Caco-2 (cell line): ENCODE data around the gene FFAR3. TPM values are rescaled to one million over a fixed set of nuclear protein-coding genes. Genes with fewer than 3 reads are reported as not detected.

ENCODE experiments used
- BruUV-seq: library from RNA; stranded (reverse); fragments of 400-500 nt; replicated peaks from 2 replicates; lab custom pipeline; 2021; lab: Mats Ljungman, UMichigan
- CTCF ChIA-PET: fragments of 300-600 bp; sonication (Branson Sonifier 250); formaldehyde crosslinking; loops from one replicate; lab custom pipeline; 2022; ENCODE audit warnings: antibody characterized with exemption; lab: Charles Lee
- POLR2A ChIA-PET: fragments of 300-600 bp; sonication (Branson Sonifier 250); formaldehyde crosslinking; loops from one replicate; lab custom pipeline; 2022; ENCODE audit warnings: antibody characterized with exemption; lab: Charles Lee
- DNase-seq, 2 experiments: peaks; one replicate each; pipeline versions ENCODE4 v3.0.0 to v3.0.0-alpha.2; 2020 to 2022
- H3K27me3 ChIP-seq: replicated peaks from 2 replicates; pipeline ENCODE4 v1.6.0; 2011; ENCODE audit warnings: low read length; ENCODE audit not compliant: control insufficient read depth, insufficient read depth
- H3K36me3 ChIP-seq: 2 replicates; pipeline ENCODE4 v1.5.1; 2011; ENCODE audit warnings: low read length; ENCODE audit not compliant: control insufficient read depth, insufficient read depth
- H3K4me1 ChIP-seq: fragments of 250-450 bp; sonication (Bioruptor Pico); 2 replicates; pipeline ENCODE4 v1.5.1; 2020; ENCODE audit warnings: mild to moderate bottlenecking
- H3K4me3 ChIP-seq: 2 replicates; pipeline ENCODE4 v1.5.1; 2011; ENCODE audit warnings: low read depth, mild to moderate bottlenecking, control low read depth, low read length
- H3K9me3 ChIP-seq: fragments of 250-450 bp; sonication (Bioruptor Pico); 2 replicates; pipeline ENCODE4 v1.5.1; 2020; ENCODE audit warnings: mild to moderate bottlenecking, moderate library complexity
- H3K27ac Mint-ChIP-seq: one replicate; pipeline ENCODE4 v1.8.0; 2022; ENCODE audit warnings: mixed read lengths; ENCODE audit not compliant: unreplicated experiment
- H3K27me3 Mint-ChIP-seq: one replicate; pipeline ENCODE4 v1.8.0; 2022; ENCODE audit warnings: mixed read lengths; ENCODE audit not compliant: insufficient read depth, unreplicated experiment
- H3K36me3 Mint-ChIP-seq: one replicate; pipeline ENCODE4 v1.8.0; 2022; ENCODE audit warnings: mild to moderate bottlenecking, mixed read lengths; ENCODE audit not compliant: insufficient read depth, unreplicated experiment
- H3K4me1 Mint-ChIP-seq: one replicate; pipeline ENCODE4 v1.8.0; 2022; ENCODE audit warnings: low read depth, mixed read lengths; ENCODE audit not compliant: unreplicated experiment
- H3K4me3 Mint-ChIP-seq: one replicate; pipeline ENCODE4 v1.8.0; 2022; ENCODE audit warnings: mild to moderate bottlenecking, moderate library complexity, mixed read lengths; ENCODE audit not compliant: unreplicated experiment
- H3K9me3 Mint-ChIP-seq: one replicate; pipeline ENCODE4 v1.8.0; 2022; ENCODE audit warnings: mixed read lengths; ENCODE audit not compliant: unreplicated experiment
- CTCF ChIP-seq, 2 experiments: fragments of 200-600 bp in 1 of 2; IDR thresholded peaks; 1 replicate in 1 of 2; 2 replicates in 1 of 2; pipeline versions ENCODE4 v1.5.1 to v1.8.0; 2011 to 2022; ENCODE audit warnings: antibody characterized with exemption in 1 of 2, control low read depth in 1 of 2, inconsistent platforms in 1 of 2, low read depth in 1 of 2, low read length in 1 of 2, mild to moderate bottlenecking in 1 of 2, moderate library complexity in 1 of 2; ENCODE audit not compliant: insufficient read depth in 1 of 2, severe bottlenecking in 1 of 2, unreplicated experiment in 1 of 2
- intact Hi-C: fragments of 100-400 bp; cut with micrococcal nuclease; formaldehyde crosslinking; loops from one replicate; pipeline ENCODE4 v1.10.0; 2022; ENCODE audit not compliant: unreplicated experiment
- total RNA-seq: library from RNA; stranded (reverse); gene quantifications from 2 replicates; pipeline ENCODE4 v1.2.3, GENCODE V29; 2022

FFAR3 gene
- total RNA-seq, 1 experiment from 2014 or later = not detected

DNA sequence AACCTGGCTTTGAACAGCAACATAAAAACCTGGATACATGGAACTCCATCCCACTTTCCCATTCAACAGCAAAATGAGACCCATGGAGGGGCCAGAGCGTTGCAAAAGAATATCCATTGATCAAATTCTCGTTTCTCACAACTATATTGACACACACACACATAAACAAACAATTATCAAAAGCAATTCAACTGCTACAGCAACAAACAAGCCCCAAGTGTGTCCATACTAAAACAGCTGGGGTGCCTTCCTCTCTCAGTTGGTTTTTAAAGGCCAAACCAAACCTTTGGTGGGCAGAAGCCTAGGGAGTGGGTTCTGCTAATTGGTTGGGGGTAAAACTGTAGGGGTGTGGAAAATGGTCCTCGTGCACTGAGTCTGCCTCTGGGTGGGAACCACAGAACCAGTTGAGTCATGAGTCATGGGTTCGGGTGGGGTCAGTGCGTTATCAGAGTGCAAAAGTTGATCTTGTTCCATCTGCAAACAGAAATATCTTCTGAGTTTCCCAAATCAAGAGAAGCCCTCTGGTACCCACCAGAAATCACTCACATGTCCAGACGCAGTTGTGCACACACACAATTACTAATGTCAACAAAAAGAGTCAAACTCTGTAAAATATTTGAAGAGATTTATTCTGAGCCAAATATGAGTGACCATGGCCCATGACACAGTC lies 31.1 kb downstream of the FFAR3 start:
- CTCF ChIA-PET = no interaction called here
- Mint-ChIP-seq H3K4me1 (no peaks in the 10 kb centered on the region), H3K4me3 (no peak overlapping the region), H3K36me3 (peaks cover 7% of the 10 kb centered on the region), H3K27ac (no peak overlapping the region), H3K27me3 (no peaks in the 10 kb centered on the region), H3K9me3 (peaks cover 19% of the 10 kb centered on the region)
- Histone ChIP-seq H3K27me3 (no peaks in the 10 kb centered on the region), H3K36me3 (no peaks in the 10 kb centered on the region), H3K4me3 (no peak overlapping the region), H3K9me3 (peaks cover 44% of the 10 kb centered on the region), H3K4me1 (no peaks in the 10 kb centered on the region)
- no peak for DNase-seq
- no TSS peak for BruUV-seq
- intact Hi-C loops = no loop called here
- no peak for TF ChIP-seq CTCF (IDR thresholded peaks at IDR 0.05; ENCODE audit: insufficient read depth in 1 of 2, low read depth in 1 of 2, low read length in 1 of 2, severe bottlenecking in 1 of 2, unreplicated experiment in 1 of 2)
- POLR2A ChIA-PET = no interaction called here

DNA sequence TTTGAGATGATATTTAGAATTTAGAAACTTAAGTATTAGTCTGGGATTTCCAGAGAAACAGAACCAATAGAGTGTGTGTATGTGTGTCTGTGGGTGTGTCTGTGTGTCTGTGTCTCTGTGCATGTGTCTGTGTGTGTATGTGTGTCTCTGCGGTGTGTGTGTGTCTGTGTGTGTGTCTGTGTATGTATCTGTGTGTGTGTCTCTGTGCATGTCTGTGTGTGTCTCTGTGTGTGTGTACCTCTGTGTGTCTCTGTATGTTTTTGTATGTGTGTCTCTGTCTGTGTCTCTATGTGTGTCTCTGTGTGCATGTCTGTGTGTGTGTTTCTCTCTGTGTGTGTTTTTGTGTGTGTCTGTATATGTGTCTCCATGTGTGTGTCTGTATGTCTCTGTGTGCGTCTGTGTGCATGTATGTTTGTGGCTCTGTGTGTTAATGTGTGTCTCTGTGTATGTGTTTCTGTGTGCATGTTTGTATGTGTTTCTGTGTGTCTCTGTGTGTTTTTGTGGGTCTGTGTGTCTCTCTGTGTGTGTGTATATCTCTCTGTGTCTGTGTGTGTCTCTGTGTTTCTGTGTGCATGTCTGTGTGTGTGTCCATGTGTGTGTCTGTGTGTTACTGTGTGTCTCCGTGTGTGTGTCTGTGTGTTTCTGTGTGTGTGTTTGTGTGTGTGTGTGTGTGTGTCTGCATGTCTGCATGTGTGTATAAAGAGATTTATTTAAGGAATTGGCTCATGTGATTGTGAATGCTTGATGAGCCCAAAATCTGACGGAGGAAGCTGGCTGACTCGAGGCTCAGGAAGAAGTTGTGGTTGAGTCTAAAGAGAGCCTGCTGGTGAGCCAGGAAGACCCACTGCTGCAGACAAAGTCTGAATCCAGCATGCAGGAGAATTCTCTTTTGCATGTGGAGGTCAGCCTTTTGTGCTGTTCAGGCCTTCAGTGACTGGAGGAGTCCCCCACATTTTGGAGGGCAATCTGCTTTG lies 34.8 kb downstream of the FFAR3 start:
- intact Hi-C loops = no loop called here
- Histone ChIP-seq H3K9me3 (peaks cover 7% of the 10 kb centered on the region; the same call in 1 of the 2 replicates), H3K27me3 (no peaks in the 10 kb centered on the region), H3K36me3 (no peaks in the 10 kb centered on the region), H3K4me1 (no peaks in the 10 kb centered on the region), H3K4me3 (no peak overlapping the region)
- no TSS peak for BruUV-seq
- POLR2A ChIA-PET = no interaction called here
- TF ChIP-seq CTCF (IDR thresholded peaks at IDR 0.05; ENCODE audit: insufficient read depth in 1 of 2, low read depth in 1 of 2, low read length in 1 of 2, severe bottlenecking in 1 of 2, unreplicated experiment in 1 of 2) = no peak
- Mint-ChIP-seq H3K9me3 (peaks cover 8% of the 10 kb centered on the region), H3K36me3 (no peaks in the 10 kb centered on the region), H3K4me1 (no peaks in the 10 kb centered on the region), H3K27me3 (no peaks in the 10 kb centered on the region), H3K27ac (no peak overlapping the region), H3K4me3 (no peak overlapping the region)
- CTCF ChIA-PET = no interaction called here
- no peak for DNase-seq

- Mint-ChIP-seq H3K36me3 (no peaks in the 10 kb centered on the region), H3K4me1 (no peaks in the 10 kb centered on the region), H3K27ac (no peak overlapping the region), H3K9me3 (peaks cover 8% of the 10 kb centered on the region), H3K4me3 (no peak overlapping the region), H3K27me3 (no peaks in the 10 kb centered on the region)
- H3K4me3 ChIP-seq = no peak overlapping the region
- H3K27me3 ChIP-seq = no peaks in the 10 kb centered on the region
- intact Hi-C loops = no loop called here
- H3K9me3 ChIP-seq = no peaks in the 10 kb centered on the region
- H3K4me1 ChIP-seq = no peaks in the 10 kb centered on the region
- TF ChIP-seq CTCF (IDR thresholded peaks at IDR 0.05; ENCODE audit: insufficient read depth in 1 of 2, low read depth in 1 of 2, low read length in 1 of 2, severe bottlenecking in 1 of 2, unreplicated experiment in 1 of 2) = no peak
- ChIA-PET POLR2A (no interaction called here), CTCF (no interaction called here)
- no TSS peak for BruUV-seq
- no peak for DNase-seq
- no peaks in the 10 kb centered on the region for H3K36me3 ChIP-seq
These were observed 37.3 kb downstream of the FFAR3 start for GRCh38 chr19:35395382-35396199.
